Umbilical cord (tissue), 1 donor: ENCODE results near the gene PPCS. TPM values are rescaled to one million over a fixed set of nuclear protein-coding genes. Genes with fewer than 3 reads are reported as not detected.

Experiments used
- total RNA-seq: library from RNA; depleted of rRNA; stranded (reverse); fragments of >200 nt; gene quantifications from one replicate; pipeline ENCODE4 v1.2.3, GENCODE V29; 2014; ENCODE audit warnings: low replicate concordance; ENCODE audit not compliant: insufficient read depth

Gene PPCS
- total RNA-seq, 1 donor from 2014 or later = 89.1 TPM

Other genes with a start within 250 kb of the PPCS start
- 29.4 TPM for gene FOXJ3, start 121.3 kb upstream of the PPCS start, total RNA-seq
- 4.8 TPM for gene RIMKLA, start 75.8 kb upstream of the PPCS start, total RNA-seq
- not detected for gene ZMYND12, start 521 bp upstream of the PPCS start, total RNA-seq
- 7.5 TPM for gene CCDC30, start 6.7 kb downstream of the PPCS start, total RNA-seq
- gene PPIH, start 201.9 kb downstream of the PPCS start, total RNA-seq = 10.4 TPM
- 499 TPM for gene YBX1, start 225.9 kb downstream of the PPCS start, total RNA-seq